Mammary epithelial cell (primary cell): Measurements from ENCODE around the gene GALNT15.

ENCODE experiments used
- EZH2 ChIP-seq: IDR thresholded peaks from 2 replicates; pipeline ENCODE4 v1.6.1; 2012; ENCODE audit warnings: low read length, inconsistent platforms, borderline replicate concordance
- TF ChIP-seq, protein P1 (sequence below), 2 donors: IDR thresholded peaks in 1 of 2; conservative IDR thresholded peaks in 1 of 2; 2 replicates each; pipeline ENCODE4 v1.5.1; 2011 to 2012; ENCODE audit warnings: inconsistent platforms in 2 of 2, low read length in 2 of 2, mild to moderate bottlenecking in 2 of 2, control low read depth in 1 of 2, low read depth in 1 of 2; ENCODE audit not compliant: insufficient read depth in 1 of 2; ENCODE audit errors: extremely low read depth in 1 of 2

- TF ChIP-seq, protein P1, sequence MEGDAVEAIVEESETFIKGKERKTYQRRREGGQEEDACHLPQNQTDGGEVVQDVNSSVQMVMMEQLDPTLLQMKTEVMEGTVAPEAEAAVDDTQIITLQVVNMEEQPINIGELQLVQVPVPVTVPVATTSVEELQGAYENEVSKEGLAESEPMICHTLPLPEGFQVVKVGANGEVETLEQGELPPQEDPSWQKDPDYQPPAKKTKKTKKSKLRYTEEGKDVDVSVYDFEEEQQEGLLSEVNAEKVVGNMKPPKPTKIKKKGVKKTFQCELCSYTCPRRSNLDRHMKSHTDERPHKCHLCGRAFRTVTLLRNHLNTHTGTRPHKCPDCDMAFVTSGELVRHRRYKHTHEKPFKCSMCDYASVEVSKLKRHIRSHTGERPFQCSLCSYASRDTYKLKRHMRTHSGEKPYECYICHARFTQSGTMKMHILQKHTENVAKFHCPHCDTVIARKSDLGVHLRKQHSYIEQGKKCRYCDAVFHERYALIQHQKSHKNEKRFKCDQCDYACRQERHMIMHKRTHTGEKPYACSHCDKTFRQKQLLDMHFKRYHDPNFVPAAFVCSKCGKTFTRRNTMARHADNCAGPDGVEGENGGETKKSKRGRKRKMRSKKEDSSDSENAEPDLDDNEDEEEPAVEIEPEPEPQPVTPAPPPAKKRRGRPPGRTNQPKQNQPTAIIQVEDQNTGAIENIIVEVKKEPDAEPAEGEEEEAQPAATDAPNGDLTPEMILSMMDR (conservative IDR thresholded peaks at IDR 0.05 in 1 of 2, IDR thresholded peaks at IDR 0.05 in 1 of 2; ENCODE audit: extremely low read depth in 1 of 2, insufficient read depth in 1 of 2, low read depth in 1 of 2, low read length in 2 of 2) = no peak
- TF ChIP-seq EZH2 = no peak
Observed at GRCh38 chr3:16145176-16145575, 29.3 kb upstream of the GALNT15 start.
